K562 treated with DMSO at 1 percent for 48 hours (cell line): ENCODE results near the gene EFNA2. TPM values are rescaled to one million over a fixed set of nuclear protein-coding genes. Genes with fewer than 3 reads are reported as not detected.

Experiments used
- total RNA-seq: library from RNA; unstranded; fragments of 300-600 nt; gene quantifications from 2 replicates; pipeline ENCODE4 v1.2.3, GENCODE V29; 2022; ENCODE audit warnings: low replicate concordance; ENCODE audit errors: extremely low read depth

Gene EFNA2
- total RNA-seq, result not detected in 2 replicates

GRCh38 chr19:1285737-1286360 lies at the start of gene EFNA2:
Gene EFNA2 (plus strand): TSS chr19:1285873. CDS start chr19:1286169, 296 bp downstream.

GRCh38 chr19:1237754-1238368 lies 47.8 kb upstream of the EFNA2 start, which contains the start of gene CBARP:
Gene CBARP (minus strand): TSS chr19:1238005. CDS start chr19:1236100, 1,905 bp downstream.

GRCh38 chr19:1241417-1242095 lies 44.1 kb upstream of the EFNA2 start, which contains the start of gene ATP5F1D:
Gene ATP5F1D (plus strand): TSS chr19:1241751. CDS start chr19:1241851, 100 bp downstream.

GRCh38 chr19:1248139-1248785 lies 37.4 kb upstream of the EFNA2 start, which contains the start of gene MIDN:
Gene MIDN (plus strand): TSS chr19:1248583. CDS start chr19:1250297, 1,714 bp downstream.

GRCh38 chr19:1269065-1269477 lies 16.6 kb upstream of the EFNA2 start, which contains the start of gene CIRBP:
Gene CIRBP (plus strand): TSS chr19:1269332. CDS start chr19:1270934, 1,602 bp downstream.

GRCh38 chr19:1275260-1275975 lies 10.3 kb upstream of the EFNA2 start, which contains the start of gene FAM174C:
Gene FAM174C (plus strand): TSS chr19:1275530. CDS start chr19:1275550, 20 bp downstream.

Other genes with a start within 250 kb of the EFNA2 start
- 154 TPM in 1 of 2 replicates, not detected in the other for gene ABCA7, start 245.8 kb upstream of the EFNA2 start, total RNA-seq
- 355 TPM in 1 of 2 replicates, not detected in the other for gene ARHGAP45, start 218.7 kb upstream of the EFNA2 start, total RNA-seq
- gene POLR2E, start 190.5 kb upstream of the EFNA2 start, total RNA-seq, result 472 TPM in 1 of 2 replicates, not detected in the other
- not detected in 2 replicates for gene GPX4, start 181.9 kb upstream of the EFNA2 start, total RNA-seq
- 203 TPM in 1 of 2 replicates, not detected in the other for gene SBNO2, start 111.6 kb upstream of the EFNA2 start, total RNA-seq
- gene STK11, start 80.1 kb upstream of the EFNA2 start, total RNA-seq, result 700 TPM in 1 of 2 replicates, not detected in the other
- gene CBARP, start 47.9 kb upstream of the EFNA2 start, total RNA-seq, result not detected in 2 replicates
- not detected in 2 replicates for gene ATP5F1D, start 44.1 kb upstream of the EFNA2 start, total RNA-seq
- gene MIDN, start 37.3 kb upstream of the EFNA2 start, total RNA-seq, result not detected in 2 replicates
- gene CIRBP, start 16.5 kb upstream of the EFNA2 start, total RNA-seq, result not detected in 2 replicates
- gene FAM174C, start 10.3 kb upstream of the EFNA2 start, total RNA-seq, result not detected in 2 replicates
- gene NDUFS7, start 98.0 kb downstream of the EFNA2 start, total RNA-seq, result not detected in 2 replicates
- not detected in 2 replicates for gene GAMT, start 115.7 kb downstream of the EFNA2 start, total RNA-seq
- gene DAZAP1, start 121.7 kb downstream of the EFNA2 start, total RNA-seq, result not detected in 2 replicates
- gene RPS15, start 152.5 kb downstream of the EFNA2 start, total RNA-seq, result 3,927 TPM in 1 of 2 replicates, not detected in the other
- not detected in 2 replicates for gene APC2, start 164.2 kb downstream of the EFNA2 start, total RNA-seq
- gene C19orf25, start 193.3 kb downstream of the EFNA2 start, total RNA-seq, result not detected in 2 replicates
- not detected in 2 replicates for gene PCSK4, start 204.5 kb downstream of the EFNA2 start, total RNA-seq
- not detected in 2 replicates for gene REEP6, start 205.3 kb downstream of the EFNA2 start, total RNA-seq
- gene ADAMTSL5, start 227.1 kb downstream of the EFNA2 start, total RNA-seq, result not detected in 2 replicates
- gene PLK5, start 238.2 kb downstream of the EFNA2 start, total RNA-seq, result not detected in 2 replicates